Endodermal cell (in vitro differentiated cells): ENCODE data around the gene LSAMP. TPM values are rescaled to one million over a fixed set of nuclear protein-coding genes. Genes with fewer than 3 reads are reported as not detected.

Experiments used
- DNase-seq: peaks from one replicate; pipeline ENCODE4 v3.0.0-alpha.2; 2017
- H3K27ac ChIP-seq: 2 replicates; pipeline ENCODE4 v1.5.1; 2013; ENCODE audit warnings: mild to moderate bottlenecking, low read depth, low read length, moderate library complexity
- H3K27me3 ChIP-seq: 2 replicates; pipeline ENCODE4 v1.6.1; 2013; ENCODE audit warnings: mild to moderate bottlenecking, low read length, moderate library complexity; ENCODE audit not compliant: insufficient read depth, control insufficient read depth, poor library complexity, severe bottlenecking
- H3K36me3 ChIP-seq: 2 replicates; pipeline ENCODE4 v1.7.0; 2013; ENCODE audit warnings: mild to moderate bottlenecking, low read length, moderate library complexity; ENCODE audit not compliant: control insufficient read depth, insufficient read depth
- H3K4me1 ChIP-seq: one replicate; pipeline ENCODE4 v1.7.0; 2013; ENCODE audit warnings: low read length; ENCODE audit not compliant: control insufficient read depth, insufficient read depth
- H3K4me3 ChIP-seq: 2 replicates; pipeline ENCODE4 v1.5.1; 2013; ENCODE audit warnings: mild to moderate bottlenecking, low read length, moderate library complexity
- H3K9ac ChIP-seq: 2 replicates; pipeline ENCODE4 v1.6.1; 2013; ENCODE audit warnings: mild to moderate bottlenecking, low read length, moderate library complexity; ENCODE audit not compliant: poor library complexity, severe bottlenecking; ENCODE audit errors: extremely low read depth
- H3K9me3 ChIP-seq: 2 replicates; pipeline ENCODE4 v1.6.1; 2013; ENCODE audit warnings: mild to moderate bottlenecking, low read length, moderate library complexity; ENCODE audit not compliant: control insufficient read depth
- H3K27ac Mint-ChIP-seq: 2 replicates; pipeline ENCODE4 v1.8.0; 2020; ENCODE audit warnings: mixed read lengths
- H3K27me3 Mint-ChIP-seq: 2 replicates; pipeline ENCODE4 v1.8.0; 2021; ENCODE audit warnings: mild to moderate bottlenecking, mixed read lengths; ENCODE audit not compliant: insufficient read depth
- H3K36me3 Mint-ChIP-seq: 2 replicates; pipeline ENCODE4 v1.8.0; 2020; ENCODE audit warnings: low read depth, mixed read lengths
- H3K4me1 Mint-ChIP-seq: 2 replicates; pipeline ENCODE4 v1.8.0; 2020; ENCODE audit warnings: mixed read lengths
- H3K4me3 Mint-ChIP-seq: 2 replicates; pipeline ENCODE4 v1.8.0; 2020; ENCODE audit warnings: mild to moderate bottlenecking, moderate library complexity, mixed read lengths
- H3K9me3 Mint-ChIP-seq: 2 replicates; pipeline ENCODE4 v1.8.0; 2020; ENCODE audit warnings: mild to moderate bottlenecking, mixed read lengths
- WGBS, 2 experiments: methylation state at CpG; one replicate each; pipeline versions ENCODE4 v1.1.5 to v1.1.7; 2013; ENCODE audit warnings: missing lambda C conversion rate in 2 of 2, mixed read lengths in 1 of 2; ENCODE audit not compliant: insufficient coverage in 1 of 2, insufficient read length in 1 of 2; 5-methylcytosine and 5-hydroxymethylcytosine counted together
- total RNA-seq, 2 donors: library from RNA; stranded (reverse); fragmentation: NEBNext Ultra II Directional in 1 of 2; extraction: Animal tissue kit (Norgen Biotek cat#: 25700) in 1 of 2; gene quantifications; 2 replicates in 1 of 2; 3 replicates in 1 of 2; pipeline ENCODE4 v1.2.1, GENCODE V29; 2021
- TF ChIP-seq, protein P1 (sequence below): fragments of 200-600 bp; sonication (generic); conservative IDR thresholded peaks from 2 replicates; pipeline ENCODE4 v1.5.0; 2021; ENCODE audit warnings: antibody characterized with exemption, mild to moderate bottlenecking

The LSAMP gene
- total RNA-seq, 2 donors from 2014 or later: 4.4 to 10.2 TPM

DNA sequence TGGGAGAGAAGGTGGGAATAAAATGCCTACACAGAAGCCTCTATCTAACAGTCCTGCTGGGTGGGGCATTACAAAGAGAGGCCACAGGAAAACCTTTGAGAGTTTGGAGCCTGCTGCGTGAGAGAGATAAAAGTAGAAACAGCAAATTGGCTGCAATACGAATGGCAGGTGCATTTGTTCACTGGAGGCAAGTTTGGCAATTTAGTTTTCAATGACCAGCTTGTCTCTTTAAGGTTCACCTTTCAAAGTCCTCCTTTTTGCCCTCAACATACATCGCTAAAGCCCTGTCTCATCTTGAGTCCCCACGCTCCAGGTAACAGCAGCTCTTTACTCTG is 405.7 kb downstream of the LSAMP start:
- DNase-seq: no peak
- no peaks in the 10 kb centered on the region for H3K9me3 ChIP-seq
- H3K4me1 Mint-ChIP-seq: peaks cover 11% of the 10 kb centered on the region
- TF ChIP-seq, protein P1, sequence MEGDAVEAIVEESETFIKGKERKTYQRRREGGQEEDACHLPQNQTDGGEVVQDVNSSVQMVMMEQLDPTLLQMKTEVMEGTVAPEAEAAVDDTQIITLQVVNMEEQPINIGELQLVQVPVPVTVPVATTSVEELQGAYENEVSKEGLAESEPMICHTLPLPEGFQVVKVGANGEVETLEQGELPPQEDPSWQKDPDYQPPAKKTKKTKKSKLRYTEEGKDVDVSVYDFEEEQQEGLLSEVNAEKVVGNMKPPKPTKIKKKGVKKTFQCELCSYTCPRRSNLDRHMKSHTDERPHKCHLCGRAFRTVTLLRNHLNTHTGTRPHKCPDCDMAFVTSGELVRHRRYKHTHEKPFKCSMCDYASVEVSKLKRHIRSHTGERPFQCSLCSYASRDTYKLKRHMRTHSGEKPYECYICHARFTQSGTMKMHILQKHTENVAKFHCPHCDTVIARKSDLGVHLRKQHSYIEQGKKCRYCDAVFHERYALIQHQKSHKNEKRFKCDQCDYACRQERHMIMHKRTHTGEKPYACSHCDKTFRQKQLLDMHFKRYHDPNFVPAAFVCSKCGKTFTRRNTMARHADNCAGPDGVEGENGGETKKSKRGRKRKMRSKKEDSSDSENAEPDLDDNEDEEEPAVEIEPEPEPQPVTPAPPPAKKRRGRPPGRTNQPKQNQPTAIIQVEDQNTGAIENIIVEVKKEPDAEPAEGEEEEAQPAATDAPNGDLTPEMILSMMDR: no peak
- H3K27ac Mint-ChIP-seq: no peak overlapping the region
- no peaks in the 10 kb centered on the region for H3K9me3 Mint-ChIP-seq
- no peak overlapping the region for H3K4me3 ChIP-seq
- H3K27me3 ChIP-seq: no peaks in the 10 kb centered on the region
- H3K4me3 Mint-ChIP-seq: no peak overlapping the region
- WGBS, 2 experiments: 95 to 100% methylated on average over 1 to 4 of the region's 4 CpGs
- H3K9ac ChIP-seq: no peak overlapping the region
- H3K27me3 Mint-ChIP-seq: no peaks in the 10 kb centered on the region
- peaks cover 3% of the 10 kb centered on the region for H3K4me1 ChIP-seq
- no peaks in the 10 kb centered on the region for H3K36me3 ChIP-seq
- H3K36me3 Mint-ChIP-seq: no peaks in the 10 kb centered on the region
- H3K27ac ChIP-seq: no peak overlapping the region

DNA sequence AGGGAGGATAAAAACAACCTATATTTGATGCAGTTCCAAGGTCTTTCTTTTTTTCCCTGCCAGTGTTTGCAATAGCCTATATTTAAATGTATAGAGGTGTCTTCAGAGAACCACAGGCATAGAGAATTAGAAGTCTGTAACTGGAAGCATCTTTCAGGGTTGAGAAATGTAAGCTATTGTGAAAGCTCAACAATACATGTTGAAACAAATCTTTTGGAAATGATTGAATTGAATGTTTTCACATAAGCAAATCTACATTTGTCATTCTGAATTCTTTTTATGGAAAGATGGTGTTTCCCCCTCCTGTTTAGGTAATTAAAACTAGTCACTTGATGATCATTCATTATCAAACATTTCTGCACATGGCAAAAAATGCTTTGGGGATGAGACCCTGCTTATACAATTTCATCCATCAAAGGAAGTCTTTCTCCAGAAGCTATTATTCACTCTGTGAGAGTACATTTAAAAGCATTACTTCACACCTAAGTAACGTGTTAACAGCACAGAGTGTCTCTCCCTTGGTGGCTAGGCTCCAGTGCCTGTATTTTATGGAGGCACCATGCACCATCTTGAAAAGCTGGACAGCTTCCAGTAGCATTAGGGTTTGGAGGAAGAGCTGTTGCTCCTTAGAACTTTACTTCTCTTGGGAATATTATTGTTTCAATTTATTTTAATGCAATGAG is 406.2 kb downstream of the LSAMP start:
- Histone ChIP-seq H3K27me3 (no peaks in the 10 kb centered on the region), H3K36me3 (no peaks in the 10 kb centered on the region), H3K27ac (no peak overlapping the region), H3K9me3 (no peaks in the 10 kb centered on the region), H3K4me3 (no peak overlapping the region), H3K9ac (no peak overlapping the region), H3K4me1 (peaks cover 3% of the 10 kb centered on the region)
- Mint-ChIP-seq H3K4me1 (peaks cover 12% of the 10 kb centered on the region), H3K4me3 (no peak overlapping the region), H3K27me3 (no peaks in the 10 kb centered on the region), H3K36me3 (no peaks in the 10 kb centered on the region), H3K9me3 (no peaks in the 10 kb centered on the region), H3K27ac (no peak overlapping the region)
- TF ChIP-seq, protein P1: no peak
- DNase-seq: no peak
- 91% methylated on average over 1 of the region's 1 CpG; no CpG with 5 or more reads in 1 of the 2 experiments for whole genome bisulfite sequencing, 2 experiments

DNA sequence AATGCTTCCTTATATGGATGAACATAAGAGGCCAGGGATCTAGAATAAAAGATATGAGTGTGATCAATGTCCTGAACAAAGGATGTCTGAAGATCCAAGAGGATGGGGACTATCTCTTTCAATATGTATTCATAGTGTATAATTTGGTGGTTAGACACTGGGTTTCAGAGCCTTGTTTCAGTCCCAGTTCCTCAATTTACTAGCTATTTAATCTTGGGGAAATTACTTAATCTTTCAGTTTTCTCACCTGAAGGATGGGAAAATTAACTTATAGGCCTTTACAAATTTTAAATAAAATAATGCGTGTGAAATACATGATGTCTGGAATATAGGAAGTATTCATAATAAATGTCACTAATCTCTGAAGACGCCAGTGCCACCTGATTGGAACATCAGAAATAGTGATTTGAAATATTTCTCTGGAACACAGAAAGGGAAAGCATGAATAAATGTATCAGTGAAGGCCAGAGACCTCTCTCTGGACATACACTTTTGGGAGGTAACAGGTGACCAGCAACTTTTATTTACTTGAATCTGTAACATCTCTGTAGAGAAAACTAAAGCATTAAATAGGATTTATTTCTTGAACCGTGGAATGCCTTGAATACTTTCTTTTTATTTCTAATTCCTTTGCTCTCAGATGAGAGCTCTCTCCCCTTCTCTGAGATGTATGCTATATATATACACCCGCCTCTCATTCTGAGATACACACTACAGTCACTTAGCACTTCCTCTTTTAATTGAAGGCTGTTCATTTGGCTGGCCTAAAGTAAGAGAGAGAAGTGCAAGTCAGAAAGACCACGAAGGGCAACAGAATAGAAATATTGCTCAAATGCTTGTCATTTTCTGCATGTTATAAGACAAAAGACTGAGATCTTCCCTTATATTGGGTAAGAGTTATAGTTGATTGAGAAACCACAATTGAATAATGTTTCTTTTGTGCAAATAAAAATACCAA is 407.1 kb downstream of the LSAMP start:
- H3K27ac Mint-ChIP-seq: no peak overlapping the region
- H3K9me3 Mint-ChIP-seq: no peaks in the 10 kb centered on the region
- H3K4me1 Mint-ChIP-seq: peaks cover 12% of the 10 kb centered on the region
- no peak overlapping the region for H3K9ac ChIP-seq
- DNase-seq: no peak
- H3K4me3 Mint-ChIP-seq: no peak overlapping the region
- WGBS, 2 experiments: 93 to 94% methylated on average over 2 to 5 of the region's 5 CpGs
- H3K4me3 ChIP-seq: no peak overlapping the region
- H3K27me3 Mint-ChIP-seq: no peaks in the 10 kb centered on the region
- no peak overlapping the region for H3K27ac ChIP-seq
- H3K27me3 ChIP-seq: no peaks in the 10 kb centered on the region
- peaks cover 3% of the 10 kb centered on the region for H3K4me1 ChIP-seq
- no peaks in the 10 kb centered on the region for H3K36me3 ChIP-seq
- no peaks in the 10 kb centered on the region for H3K9me3 ChIP-seq
- H3K36me3 Mint-ChIP-seq: no peaks in the 10 kb centered on the region
- TF ChIP-seq, protein P1: no peak
